Measurements from ENCODE around the gene SRPRA.

SRPRA gene

GRCh38 chr11:126277780-126278179, 9.1 kb upstream of the SRPRA start:
- no peak overlapping the region for H3K4me3 ChIP-seq (ENCODE audit: low read depth, low read length)
- TF ChIP-seq CTCF (IDR thresholded peaks at IDR 0.05; ENCODE audit: low read depth, low read length, missing control alignments), result no peak
- in situ Hi-C loops (cut with HindIII; ENCODE audit: low sequenced_read_pairs), result no loop called here
- DNase-seq (ENCODE audit: low read depth), result no peak

- H3K4me3 ChIP-seq (ENCODE audit: low read depth, low read length), result no peak overlapping the region
- in situ Hi-C loops (cut with HindIII; ENCODE audit: low sequenced_read_pairs), result no loop called here
- DNase-seq (ENCODE audit: low read depth), result no peak
- TF ChIP-seq CTCF (IDR thresholded peaks at IDR 0.05; ENCODE audit: low read depth, low read length, missing control alignments), result no peak
These were observed 8.6 kb upstream of the SRPRA start for GRCh38 chr11:126277322-126277721.

GRCh38 chr11:126268361-126268707, 361 bp downstream of the SRPRA start:
- in situ Hi-C loops (cut with HindIII; ENCODE audit: low sequenced_read_pairs), result no loop called here

GRCh38 chr11:126267650-126268049, 1.0 kb downstream of the SRPRA start:
- peak overlapping the region; percentile 97 for H3K4me3 ChIP-seq (ENCODE audit: low read depth, low read length)
- in situ Hi-C loops (cut with HindIII; ENCODE audit: low sequenced_read_pairs), result no loop called here
- no peak for TF ChIP-seq CTCF (IDR thresholded peaks at IDR 0.05; ENCODE audit: low read depth, low read length, missing control alignments)
- DNase-seq (ENCODE audit: low read depth), result no peak

More at GRCh38 chr11:126268361-126268707, 361 bp downstream of the SRPRA start:
- no peak for TF ChIP-seq CTCF (IDR thresholded peaks at IDR 0.05; ENCODE audit: low read depth, low read length, missing control alignments)
- no peak for DNase-seq (ENCODE audit: low read depth)
- H3K4me3 ChIP-seq (ENCODE audit: low read depth, low read length), result peak overlapping the region; percentile 97

GRCh38 chr11:126265811-126266210, 2.9 kb downstream of the SRPRA start:
- no peak overlapping the region for H3K4me3 ChIP-seq (ENCODE audit: low read depth, low read length)
- TF ChIP-seq CTCF (IDR thresholded peaks at IDR 0.05; ENCODE audit: low read depth, low read length, missing control alignments), result no peak
- in situ Hi-C loops (cut with HindIII; ENCODE audit: low sequenced_read_pairs), result no loop called here
- no peak for DNase-seq (ENCODE audit: low read depth)

GRCh38 chr11:126263489-126263888, 5.2 kb downstream of the SRPRA start:
- in situ Hi-C loops (cut with HindIII; ENCODE audit: low sequenced_read_pairs), result no loop called here
- TF ChIP-seq CTCF (IDR thresholded peaks at IDR 0.05; ENCODE audit: low read depth, low read length, missing control alignments), result no peak
- DNase-seq (ENCODE audit: low read depth), result no peak
- no peak overlapping the region for H3K4me3 ChIP-seq (ENCODE audit: low read depth, low read length)

GRCh38 chr11:126262216-126262615, 6.5 kb downstream of the SRPRA start:
- TF ChIP-seq CTCF (IDR thresholded peaks at IDR 0.05; ENCODE audit: low read depth, low read length, missing control alignments), result no peak
- no peak overlapping the region for H3K4me3 ChIP-seq (ENCODE audit: low read depth, low read length)
- in situ Hi-C loops (cut with HindIII; ENCODE audit: low sequenced_read_pairs), result no loop called here
- DNase-seq (ENCODE audit: low read depth), result no peak
